ENCODE data around the gene ASH1L. TPM values are rescaled to one million over a fixed set of nuclear protein-coding genes. Genes with fewer than 3 reads are reported as not detected.

The ASH1L gene
- total RNA-seq, 1 experiment from 2014 or later, result 71.8 TPM

GRCh38 chr1:155300553-155301329 is 261.9 kb downstream of the ASH1L start:
- DNase-seq, result no peak
- no peak overlapping the region for H3K4me3 Mint-ChIP-seq (ENCODE audit: low read depth, unreplicated experiment)
- H3K27me3 Mint-ChIP-seq (ENCODE audit: unreplicated experiment), result peaks cover 26% of the 10 kb centered on the region
- no TSS peak for BruUV-seq (replicated peaks)
- H3K36me3 Mint-ChIP-seq (ENCODE audit: insufficient read depth, unreplicated experiment), result no peaks in the 10 kb centered on the region
- intact Hi-C loops (cut with micrococcal nuclease; ENCODE audit: unreplicated experiment), result no loop called here
- H3K4me1 Mint-ChIP-seq (ENCODE audit: low read depth, unreplicated experiment), result peaks cover 20% of the 10 kb centered on the region
- H3K9me3 Mint-ChIP-seq (ENCODE audit: low read depth, unreplicated experiment), result no peaks in the 10 kb centered on the region
- CTCF ChIA-PET, result no interaction called here
- TF ChIP-seq CTCF (IDR thresholded peaks at IDR 0.05; ENCODE audit: unreplicated experiment), result no peak
- H3K27ac Mint-ChIP-seq (ENCODE audit: unreplicated experiment), result no peak overlapping the region

- no TSS peak for BruUV-seq (replicated peaks)
- Mint-ChIP-seq H3K4me3 (ENCODE audit: low read depth, unreplicated experiment) (no peak overlapping the region), H3K27me3 (ENCODE audit: unreplicated experiment) (peaks cover 33% of the 10 kb centered on the region), H3K27ac (ENCODE audit: unreplicated experiment) (no peak overlapping the region), H3K36me3 (ENCODE audit: insufficient read depth, unreplicated experiment) (no peaks in the 10 kb centered on the region), H3K4me1 (ENCODE audit: low read depth, unreplicated experiment) (peaks cover 15% of the 10 kb centered on the region), H3K9me3 (ENCODE audit: low read depth, unreplicated experiment) (no peaks in the 10 kb centered on the region)
- DNase-seq, result no peak
- CTCF ChIA-PET, result no interaction called here
- intact Hi-C loops (cut with micrococcal nuclease; ENCODE audit: unreplicated experiment), result no loop called here
- no peak for TF ChIP-seq CTCF (IDR thresholded peaks at IDR 0.05; ENCODE audit: unreplicated experiment)
Observed at GRCh38 chr1:155300024-155300423, 262.6 kb downstream of the ASH1L start.

GRCh38 chr1:155297384-155297783 is 265.2 kb downstream of the ASH1L start:
- H3K4me1 Mint-ChIP-seq (ENCODE audit: low read depth, unreplicated experiment), result no peaks in the 10 kb centered on the region
- peaks cover 42% of the 10 kb centered on the region for H3K27me3 Mint-ChIP-seq (ENCODE audit: unreplicated experiment)
- H3K36me3 Mint-ChIP-seq (ENCODE audit: insufficient read depth, unreplicated experiment), result no peaks in the 10 kb centered on the region
- no peak overlapping the region for H3K27ac Mint-ChIP-seq (ENCODE audit: unreplicated experiment)
- H3K9me3 Mint-ChIP-seq (ENCODE audit: low read depth, unreplicated experiment), result no peaks in the 10 kb centered on the region
- intact Hi-C loops (cut with micrococcal nuclease; ENCODE audit: unreplicated experiment), result no loop called here
- TF ChIP-seq CTCF (IDR thresholded peaks at IDR 0.05; ENCODE audit: unreplicated experiment), result no peak
- H3K4me3 Mint-ChIP-seq (ENCODE audit: low read depth, unreplicated experiment), result no peak overlapping the region
- CTCF ChIA-PET, result interaction anchor here (0.6 kb wide), 1 partner anchor 22 kb away, joined by 5 read pairs; no protein-coding TSS in a partner anchor
- DNase-seq, result no peak
- no TSS peak for BruUV-seq (replicated peaks)

- no peaks in the 10 kb centered on the region for H3K9me3 Mint-ChIP-seq (ENCODE audit: low read depth, unreplicated experiment)
- H3K4me3 Mint-ChIP-seq (ENCODE audit: low read depth, unreplicated experiment), result no peak overlapping the region
- intact Hi-C loops (cut with micrococcal nuclease; ENCODE audit: unreplicated experiment), result no loop called here
- TF ChIP-seq CTCF (IDR thresholded peaks at IDR 0.05; ENCODE audit: unreplicated experiment), result no peak
- no peaks in the 10 kb centered on the region for H3K4me1 Mint-ChIP-seq (ENCODE audit: low read depth, unreplicated experiment)
- BruUV-seq (replicated peaks), result no TSS peak
- no peak for DNase-seq
- peaks cover 42% of the 10 kb centered on the region for H3K27me3 Mint-ChIP-seq (ENCODE audit: unreplicated experiment)
- CTCF ChIA-PET, result no interaction called here
- H3K36me3 Mint-ChIP-seq (ENCODE audit: insufficient read depth, unreplicated experiment), result no peaks in the 10 kb centered on the region
- no peak overlapping the region for H3K27ac Mint-ChIP-seq (ENCODE audit: unreplicated experiment)
Observed at GRCh38 chr1:155296661-155297060, 265.9 kb downstream of the ASH1L start.
